T-helper 2 cell treated with Interferon-gamma antibody and Interleukin-4, amounts not matched to agents 5 μg/mL and 100 μg/mL, for 36 hours (primary cell): ENCODE data around the gene SGMS1.
"Not testable (repeated sequence)": the region's sequence is repeated elsewhere in the genome, so short reads cannot be mapped to it uniquely, and the experiment has no call there.

Source experiments
- DNase-seq: peaks from one replicate; pipeline ENCODE4 v3.0.0; 2021; ENCODE audit warnings: low spot score
- H3K27ac Mint-ChIP-seq: one replicate; pipeline ENCODE4 v1.8.0; 2021; ENCODE audit warnings: mild to moderate bottlenecking, mixed read lengths
- H3K27me3 Mint-ChIP-seq: one replicate; pipeline ENCODE4 v1.8.0; 2021; ENCODE audit warnings: low read depth, mixed read lengths
- H3K36me3 Mint-ChIP-seq: one replicate; pipeline ENCODE4 v1.8.0; 2021; ENCODE audit warnings: low read depth, mixed read lengths
- H3K4me1 Mint-ChIP-seq: one replicate; pipeline ENCODE4 v1.8.0; 2021; ENCODE audit warnings: low read depth, mixed read lengths
- H3K4me3 Mint-ChIP-seq: one replicate; pipeline ENCODE4 v1.8.0; 2022; ENCODE audit warnings: mild to moderate bottlenecking, moderate library complexity, mixed read lengths
- H3K9me3 Mint-ChIP-seq: one replicate; pipeline ENCODE4 v1.8.0; 2021; ENCODE audit warnings: mixed read lengths

The SGMS1 gene

DNA sequence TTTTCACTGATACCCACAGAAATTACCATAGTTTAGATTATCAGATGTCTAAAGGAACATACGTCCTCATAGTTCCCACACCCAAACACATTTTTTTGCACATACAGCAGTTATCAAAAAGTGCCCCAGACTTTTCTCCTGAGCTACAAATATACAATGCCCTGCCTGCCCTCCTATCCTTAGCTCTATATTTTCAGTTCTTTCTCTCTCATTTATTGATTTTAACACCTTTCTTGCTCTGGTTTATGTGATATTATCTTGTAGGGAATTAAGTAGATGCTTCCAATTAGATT, 25.1 kb upstream of the SGMS1 start:
- Mint-ChIP-seq H3K4me1 (peaks cover 10% of the 10 kb centered on the region), H3K27ac (no peak overlapping the region), H3K36me3 (no peaks in the 10 kb centered on the region), H3K9me3 (no peaks in the 10 kb centered on the region), H3K4me3 (no peak overlapping the region), H3K27me3 (peaks cover 63% of the 10 kb centered on the region)
- DNase-seq, result no peak

DNA sequence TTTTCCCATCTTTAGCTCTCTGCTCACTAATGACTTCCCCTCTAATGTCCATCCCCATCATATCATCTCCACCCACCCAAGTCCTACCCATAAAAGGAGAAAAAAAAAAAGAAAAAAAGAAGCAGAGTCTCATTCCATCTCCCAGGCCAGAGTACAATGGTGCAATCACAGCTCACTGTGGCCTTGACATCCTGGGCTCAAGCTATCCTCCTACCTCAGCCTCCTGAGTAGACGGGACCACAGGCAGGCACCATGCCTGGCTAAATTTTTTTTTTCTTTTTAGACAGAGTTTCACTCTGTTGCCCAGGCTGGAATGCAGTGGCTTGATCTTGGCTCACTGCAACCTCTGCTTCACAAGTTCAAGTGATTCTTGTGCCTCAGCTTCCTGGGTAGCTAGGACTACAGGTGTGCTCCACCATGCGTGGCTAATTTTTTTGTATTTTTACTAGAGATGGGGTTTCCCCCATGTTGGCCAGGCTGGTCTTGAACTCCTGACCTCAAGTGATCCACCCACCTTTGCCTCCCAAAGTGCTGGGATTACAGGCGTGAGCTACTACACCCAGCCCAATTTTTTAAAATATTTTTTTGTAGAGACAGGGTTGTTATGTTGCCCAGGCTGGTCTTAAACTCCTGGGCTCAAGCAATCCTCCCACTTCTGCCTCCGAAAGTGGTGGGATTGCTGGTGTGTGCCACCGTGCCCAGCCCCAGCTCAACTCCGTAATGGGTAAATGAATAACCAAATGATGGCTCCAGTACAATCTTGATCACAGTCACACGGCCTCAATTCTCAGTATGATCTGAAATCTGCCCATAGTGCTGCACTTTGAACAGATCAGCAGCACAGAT, 24.6 kb upstream of the SGMS1 start:
- peaks cover 65% of the 10 kb centered on the region for H3K27me3 Mint-ChIP-seq
- DNase-seq, result no peak
- no peak overlapping the region for H3K27ac Mint-ChIP-seq
- H3K4me3 Mint-ChIP-seq, result no peak overlapping the region
- no peaks in the 10 kb centered on the region for H3K36me3 Mint-ChIP-seq
- H3K9me3 Mint-ChIP-seq, result no peaks in the 10 kb centered on the region
- H3K4me1 Mint-ChIP-seq, result peaks cover 5% of the 10 kb centered on the region

DNA sequence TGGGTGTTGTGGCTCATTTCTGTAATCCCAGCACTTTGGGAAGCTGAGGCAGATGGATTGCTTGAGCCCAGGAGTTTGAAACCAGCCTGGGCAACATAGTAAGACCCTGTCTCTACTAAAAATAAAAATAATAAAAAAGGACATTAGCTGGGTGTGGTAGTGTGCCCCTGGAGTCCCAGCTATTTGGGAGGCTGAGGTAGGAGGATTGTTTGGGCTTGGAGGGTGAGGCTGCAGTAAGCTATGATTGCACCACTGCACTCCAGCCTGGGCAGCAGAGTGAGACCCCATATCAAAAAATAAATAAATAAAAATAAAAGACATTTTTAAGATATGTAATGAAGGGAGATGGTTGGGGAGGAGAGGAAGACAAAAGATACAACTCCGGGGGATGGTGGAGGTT, 23.6 kb upstream of the SGMS1 start:
- not testable (repeated sequence) for DNase-seq, H3K9me3 Mint-ChIP-seq, H3K36me3 Mint-ChIP-seq, H3K27ac Mint-ChIP-seq, H3K4me3 Mint-ChIP-seq, H3K4me1 Mint-ChIP-seq
- peaks cover 64% of the 10 kb centered on the region for H3K27me3 Mint-ChIP-seq

DNA sequence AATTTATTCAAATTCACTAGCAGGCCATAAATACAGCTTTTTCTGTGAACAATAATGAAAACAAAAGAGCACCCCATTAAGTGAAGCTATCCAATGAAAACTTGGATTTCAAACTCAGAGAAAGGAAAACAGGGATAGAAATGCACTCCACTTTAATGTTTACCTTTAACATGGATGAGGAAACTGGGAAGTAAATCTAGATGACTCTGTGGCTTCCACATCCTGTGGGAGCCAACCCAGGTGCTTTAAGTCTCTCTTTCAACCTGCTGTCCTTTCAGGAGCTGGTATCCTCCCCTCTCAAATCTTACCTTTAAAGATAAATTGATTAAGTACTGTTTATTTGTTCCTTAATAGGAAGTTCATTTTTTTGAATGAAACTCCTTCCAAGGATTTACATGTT, 21.5 kb upstream of the SGMS1 start:
- H3K27ac Mint-ChIP-seq, result no peak overlapping the region
- no peaks in the 10 kb centered on the region for H3K4me1 Mint-ChIP-seq
- DNase-seq, result no peak
- no peak overlapping the region for H3K4me3 Mint-ChIP-seq
- no peaks in the 10 kb centered on the region for H3K36me3 Mint-ChIP-seq
- peaks cover 72% of the 10 kb centered on the region for H3K27me3 Mint-ChIP-seq
- no peaks in the 10 kb centered on the region for H3K9me3 Mint-ChIP-seq

DNA sequence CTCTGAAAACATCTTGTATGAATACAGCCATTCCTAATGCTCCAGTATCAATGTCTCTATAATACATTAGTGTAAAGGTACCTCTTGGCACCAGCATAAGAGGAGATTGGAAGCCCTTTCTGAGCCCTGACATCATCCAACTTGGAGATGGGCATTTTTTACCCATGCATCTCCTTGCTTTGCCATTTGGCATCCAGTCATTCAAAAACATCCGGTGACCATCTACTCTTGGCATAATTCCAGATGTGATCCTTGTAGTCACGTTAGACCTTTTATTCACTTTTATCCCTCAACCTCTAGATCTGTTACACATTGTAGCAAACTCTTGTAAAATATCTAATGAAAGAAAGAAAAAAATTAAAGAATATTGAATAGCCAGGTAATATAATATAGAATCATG, 17.9 kb upstream of the SGMS1 start:
- Mint-ChIP-seq H3K9me3 (no peaks in the 10 kb centered on the region), H3K36me3 (no peaks in the 10 kb centered on the region), H3K27me3 (peaks cover 82% of the 10 kb centered on the region), H3K27ac (no peak overlapping the region), H3K4me3 (no peak overlapping the region), H3K4me1 (peaks cover 12% of the 10 kb centered on the region)
- DNase-seq, result no peak

DNA sequence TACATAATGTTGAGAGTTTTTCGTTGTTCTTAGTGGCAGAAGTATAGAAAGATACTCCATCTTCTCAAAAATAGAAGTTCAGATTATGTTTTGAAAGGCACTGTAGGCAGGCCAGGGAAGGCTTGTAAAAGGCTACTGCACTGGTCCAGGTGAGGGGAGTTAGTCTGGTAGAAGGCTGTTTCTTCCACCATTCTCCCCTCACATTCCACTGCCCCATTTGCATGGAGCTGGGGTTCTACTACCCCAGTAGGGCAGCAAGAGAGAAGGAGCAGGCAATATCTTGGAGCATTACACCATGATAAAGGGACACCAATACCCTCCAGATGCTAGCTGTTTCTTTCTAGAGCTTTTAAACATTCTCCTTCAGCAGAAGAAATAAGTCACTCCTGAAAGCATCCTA, 16.5 kb upstream of the SGMS1 start:
- Mint-ChIP-seq H3K27ac (no peak overlapping the region), H3K36me3 (no peaks in the 10 kb centered on the region), H3K4me1 (peaks cover 23% of the 10 kb centered on the region), H3K4me3 (no peak overlapping the region), H3K27me3 (peaks cover 77% of the 10 kb centered on the region), H3K9me3 (no peaks in the 10 kb centered on the region)
- DNase-seq, result no peak

DNA sequence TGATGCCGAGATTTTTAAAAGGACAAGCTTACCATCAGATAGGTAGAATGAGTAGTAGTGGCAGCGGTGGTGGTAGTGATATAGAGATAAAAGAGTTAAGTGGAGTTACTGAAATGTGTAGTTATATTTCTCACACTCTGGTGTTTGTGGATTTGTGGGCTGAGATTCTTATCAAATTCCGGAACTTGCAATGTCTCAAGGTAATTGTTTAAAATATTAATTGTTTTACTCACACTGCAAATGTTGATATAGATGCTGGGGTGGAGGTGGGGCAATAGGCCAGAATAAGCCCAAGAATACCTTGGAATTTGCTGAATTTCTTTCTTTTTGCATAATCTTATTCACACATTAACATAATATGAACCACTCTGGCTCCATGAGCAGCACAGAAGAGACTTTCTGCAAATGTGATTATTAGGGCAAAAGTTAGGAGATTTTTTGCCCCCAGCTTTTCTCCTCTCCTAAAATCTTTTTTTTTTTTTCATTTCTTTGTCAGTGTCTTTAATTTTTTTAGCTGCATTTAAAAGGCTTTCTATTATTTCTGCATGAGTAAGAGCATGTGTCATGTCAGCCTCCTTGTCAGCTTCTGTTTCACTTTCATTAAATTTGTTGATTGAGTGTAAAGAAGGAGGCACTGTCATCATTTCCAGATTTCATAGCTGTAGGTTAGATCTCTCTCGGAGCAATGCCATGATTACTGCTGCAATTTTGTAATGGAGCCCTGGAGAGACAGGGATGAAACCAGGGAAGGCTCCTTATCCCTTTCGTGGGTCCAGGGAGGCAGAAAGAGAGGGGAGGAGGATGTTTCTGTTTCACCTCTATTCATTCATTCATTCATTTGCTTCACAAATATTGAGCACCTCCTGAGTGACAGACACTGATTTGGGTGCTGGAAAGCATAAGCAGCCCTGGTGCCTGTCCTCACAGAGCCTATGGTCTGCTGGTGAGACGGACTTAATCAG, 13.1 kb upstream of the SGMS1 start:
- Mint-ChIP-seq H3K9me3 (no peaks in the 10 kb centered on the region), H3K27ac (peak overlapping the region; percentile 65), H3K4me1 (peaks cover 26% of the 10 kb centered on the region), H3K27me3 (peaks cover 84% of the 10 kb centered on the region), H3K36me3 (no peaks in the 10 kb centered on the region), H3K4me3 (peak overlapping the region; percentile 60)
- peak; percentile 64 for DNase-seq

DNA sequence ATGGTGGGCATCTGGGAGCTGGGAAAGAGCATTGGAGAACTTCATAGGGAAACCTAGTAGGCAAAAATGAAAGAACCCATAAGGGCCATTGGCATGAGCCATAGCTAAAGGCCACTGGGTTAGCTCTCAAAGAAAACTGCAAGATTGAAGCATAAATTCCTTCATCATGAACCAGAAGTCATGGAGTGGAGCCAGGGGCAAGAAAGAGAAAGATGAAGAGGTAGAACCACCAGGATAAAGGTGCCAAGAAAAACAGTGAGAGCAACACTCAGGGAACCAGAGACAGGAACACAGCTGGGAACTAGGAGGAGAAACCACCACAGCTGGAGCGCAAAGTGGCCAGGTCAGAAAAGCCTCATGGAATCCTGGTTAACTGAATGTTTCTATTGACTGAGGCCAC, 11.5 kb upstream of the SGMS1 start:
- H3K36me3 Mint-ChIP-seq, result no peaks in the 10 kb centered on the region
- no peak overlapping the region for H3K27ac Mint-ChIP-seq
- H3K4me3 Mint-ChIP-seq, result no peak overlapping the region
- no peaks in the 10 kb centered on the region for H3K9me3 Mint-ChIP-seq
- peaks cover 26% of the 10 kb centered on the region for H3K4me1 Mint-ChIP-seq
- no peak for DNase-seq
- peaks cover 81% of the 10 kb centered on the region for H3K27me3 Mint-ChIP-seq

DNA sequence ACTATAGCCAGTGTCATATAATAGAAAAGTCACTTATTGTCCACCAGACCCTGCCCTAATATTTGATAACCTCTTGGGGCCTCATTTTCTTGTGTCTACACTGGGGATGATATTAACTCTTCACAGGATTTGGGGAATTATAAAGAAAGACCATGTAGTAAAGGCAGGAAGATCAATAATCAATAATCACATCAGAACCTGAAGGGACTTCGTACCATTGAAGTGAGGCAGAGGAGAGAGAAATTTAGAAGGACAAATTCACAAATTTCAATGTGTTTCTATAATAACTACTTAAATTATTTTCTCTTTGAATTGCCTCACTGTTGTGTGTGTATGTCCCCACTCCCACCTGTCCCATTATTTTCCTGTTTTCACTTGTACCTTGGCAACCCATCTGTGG, 10.7 kb upstream of the SGMS1 start:
- Mint-ChIP-seq H3K27ac (no peak overlapping the region), H3K27me3 (peaks cover 81% of the 10 kb centered on the region), H3K4me1 (peaks cover 28% of the 10 kb centered on the region), H3K9me3 (no peaks in the 10 kb centered on the region), H3K36me3 (no peaks in the 10 kb centered on the region), H3K4me3 (no peak overlapping the region)
- DNase-seq, result no peak

DNA sequence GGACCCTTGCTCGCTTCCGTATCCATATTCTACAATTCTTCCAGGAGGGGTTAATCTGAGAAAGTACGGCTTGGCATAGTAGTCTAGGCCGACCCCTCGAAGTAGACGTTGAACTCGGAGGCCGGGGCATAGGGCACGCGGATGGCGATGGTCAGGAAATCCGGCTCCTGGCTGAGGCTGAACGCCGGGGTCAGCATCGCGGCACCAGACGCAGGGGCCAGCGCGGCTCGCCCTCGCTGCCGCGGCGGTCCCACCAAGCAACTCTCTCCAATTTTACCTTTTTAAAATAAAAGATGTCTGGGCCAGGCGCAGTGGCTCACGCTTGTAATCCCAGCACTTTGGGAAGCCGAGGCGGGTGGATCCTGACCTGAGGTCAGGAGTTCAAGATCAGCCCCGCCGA, 7.3 kb upstream of the SGMS1 start:
- Mint-ChIP-seq H3K27me3 (peaks cover 83% of the 10 kb centered on the region), H3K36me3 (no peaks in the 10 kb centered on the region), H3K27ac (no peak overlapping the region), H3K4me3 (no peak overlapping the region), H3K4me1 (peaks cover 10% of the 10 kb centered on the region), H3K9me3 (no peaks in the 10 kb centered on the region)
- DNase-seq, result no peak

DNA sequence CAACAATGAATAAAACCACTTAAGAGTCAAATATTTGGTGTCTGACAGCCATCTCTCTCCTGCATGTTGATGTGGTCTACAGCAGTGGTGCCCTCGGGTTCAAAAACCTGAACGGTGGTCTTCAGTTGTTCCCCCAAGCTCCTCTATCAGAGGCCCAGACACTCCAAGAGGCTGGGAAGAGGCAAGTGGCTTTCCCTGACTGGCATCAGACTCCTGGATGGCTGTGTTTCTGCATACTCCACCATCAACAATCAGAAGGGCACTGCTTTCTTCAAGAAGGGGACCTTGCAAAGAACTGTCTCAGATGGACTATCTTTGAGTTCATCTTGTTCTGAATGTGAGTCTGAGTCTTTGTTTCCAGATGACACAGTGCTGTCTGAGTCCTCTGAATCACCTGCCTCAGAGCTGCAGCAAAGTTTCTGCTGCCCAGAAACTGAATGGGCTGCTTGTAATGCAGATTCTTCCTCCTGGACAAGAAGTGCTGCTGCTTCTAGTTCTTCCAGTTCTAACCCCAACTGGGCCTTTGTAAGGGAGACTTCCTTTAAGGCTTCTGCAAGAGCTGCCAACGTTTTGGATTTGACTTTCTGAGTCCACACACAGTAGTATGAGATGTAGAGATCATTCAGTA, 5.9 kb upstream of the SGMS1 start:
- peak; percentile 34 for DNase-seq
- H3K27ac Mint-ChIP-seq, result no peak overlapping the region
- peaks cover 68% of the 10 kb centered on the region for H3K27me3 Mint-ChIP-seq
- H3K4me3 Mint-ChIP-seq, result no peak overlapping the region
- peaks cover 10% of the 10 kb centered on the region for H3K4me1 Mint-ChIP-seq
- no peaks in the 10 kb centered on the region for H3K36me3 Mint-ChIP-seq
- no peaks in the 10 kb centered on the region for H3K9me3 Mint-ChIP-seq

DNA sequence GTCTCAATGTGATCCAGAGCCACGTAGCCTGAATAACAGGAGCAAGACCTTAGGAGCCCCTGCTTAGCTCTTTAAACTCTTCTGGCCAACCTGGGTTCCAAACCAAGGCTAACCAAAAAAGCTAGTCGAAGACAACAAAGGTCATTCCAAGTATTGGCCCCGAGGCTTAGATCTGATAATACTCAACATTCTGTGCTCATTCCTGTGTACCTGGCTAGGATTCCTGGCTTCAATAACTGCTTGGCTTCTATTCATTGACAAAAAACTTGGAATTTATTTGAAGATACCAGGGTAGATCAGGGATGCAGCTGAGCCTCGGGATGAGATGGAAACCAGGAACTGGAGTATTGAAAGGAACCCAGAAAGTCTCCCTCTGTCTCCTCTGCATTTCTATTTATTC, 4.1 kb upstream of the SGMS1 start:
- Mint-ChIP-seq H3K4me1 (peaks cover 9% of the 10 kb centered on the region), H3K27me3 (peaks cover 51% of the 10 kb centered on the region), H3K36me3 (no peaks in the 10 kb centered on the region), H3K4me3 (no peak overlapping the region), H3K9me3 (no peaks in the 10 kb centered on the region), H3K27ac (no peak overlapping the region)
- DNase-seq, result no peak

DNA sequence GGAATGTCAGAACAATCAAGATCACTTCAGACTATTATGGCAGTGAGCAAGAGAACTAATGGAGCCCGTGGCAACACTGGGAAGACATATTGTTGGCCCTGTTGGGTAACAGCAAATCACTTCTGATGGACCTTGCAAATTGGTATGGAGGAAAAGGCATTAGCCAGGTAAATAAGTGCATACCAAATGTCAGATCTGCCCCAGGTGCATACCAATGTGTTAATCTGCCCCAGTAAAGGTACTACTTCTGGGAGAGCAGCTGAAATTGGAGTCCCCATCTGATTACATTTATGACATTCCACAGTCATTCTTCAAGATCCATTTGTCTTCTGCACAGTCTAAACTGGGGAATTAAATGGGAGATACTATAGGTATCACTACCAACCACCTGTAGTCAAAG, 3.7 kb upstream of the SGMS1 start:
- Mint-ChIP-seq H3K4me3 (no peak overlapping the region), H3K9me3 (no peaks in the 10 kb centered on the region), H3K27ac (no peak overlapping the region), H3K36me3 (no peaks in the 10 kb centered on the region), H3K27me3 (peaks cover 47% of the 10 kb centered on the region), H3K4me1 (peaks cover 12% of the 10 kb centered on the region)
- no peak for DNase-seq

DNA sequence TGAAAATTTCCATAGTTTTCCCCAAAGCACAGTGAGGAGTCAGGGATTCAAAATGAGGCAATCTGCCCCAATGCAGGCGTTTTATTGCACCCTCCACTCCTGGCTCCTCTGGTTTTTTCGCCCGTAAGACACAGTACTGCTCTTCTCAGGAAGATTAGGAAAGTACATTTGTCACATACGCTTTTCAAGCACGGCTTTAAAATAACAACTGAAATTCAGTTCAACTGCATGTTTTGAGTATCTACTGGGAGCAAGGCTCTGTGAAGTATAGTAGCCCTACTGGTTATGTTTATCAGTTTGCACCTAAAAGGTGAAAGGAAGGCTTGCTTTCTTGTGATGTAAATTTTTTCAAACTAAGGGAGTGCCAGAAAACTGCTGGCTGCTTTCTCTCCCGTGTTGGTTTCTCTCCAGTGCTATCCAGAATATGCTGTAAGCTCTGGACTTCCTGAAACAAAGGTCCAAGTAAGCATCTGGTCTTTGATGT, 1.9 kb upstream of the SGMS1 start:
- H3K4me3 Mint-ChIP-seq, result peak overlapping the region; percentile 86
- peak overlapping the region; percentile 87 for H3K27ac Mint-ChIP-seq

More for the DNA sequence above, 1.9 kb upstream of the SGMS1 start:
- DNase-seq, result no peak
- Mint-ChIP-seq H3K9me3 (no peaks in the 10 kb centered on the region), H3K4me1 (peaks cover 22% of the 10 kb centered on the region), H3K27me3 (peaks cover 42% of the 10 kb centered on the region), H3K36me3 (no peaks in the 10 kb centered on the region)
